ENCODE data around the gene CD109.

CD109 gene

GRCh38 chr6:73854998-73855718 is 159.2 kb downstream of the CD109 start:
- TF ChIP-seq CTCF (IDR thresholded peaks at IDR 0.05; ENCODE audit: low read depth, low read length), result peak; percentile 57
- peak; percentile 49 for DNase-seq (ENCODE audit: extremely low read depth, low read depth)

DNA sequence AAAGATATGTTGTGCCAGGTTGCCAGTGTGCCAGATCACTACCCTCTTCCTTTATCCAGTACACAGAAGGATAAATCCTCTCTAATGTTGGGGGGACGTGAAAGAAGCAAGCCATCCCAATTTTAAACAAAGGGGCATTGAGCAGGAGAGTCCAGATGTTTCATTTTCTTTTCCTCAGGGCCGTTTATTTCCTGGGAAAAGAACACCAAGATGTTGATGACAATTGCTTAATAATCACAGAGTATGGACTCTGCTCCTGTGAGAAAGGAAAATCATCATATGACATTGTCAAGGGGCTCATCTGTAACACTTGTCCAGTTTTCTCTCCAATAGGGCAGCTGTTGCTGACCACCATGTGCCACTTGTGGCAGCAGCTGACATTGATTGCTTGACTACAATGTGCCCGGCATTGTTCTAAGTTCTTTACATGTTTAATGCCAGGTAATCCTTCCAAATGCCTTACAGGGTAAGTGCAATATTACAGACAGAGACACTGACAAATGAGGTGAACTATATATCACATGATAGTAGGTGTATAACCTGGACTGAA is 161.4 kb downstream of the CD109 start:
- no peak for TF ChIP-seq CTCF (IDR thresholded peaks at IDR 0.05; ENCODE audit: low read depth, low read length)
- DNase-seq (ENCODE audit: extremely low read depth, low read depth), result no peak

DNA sequence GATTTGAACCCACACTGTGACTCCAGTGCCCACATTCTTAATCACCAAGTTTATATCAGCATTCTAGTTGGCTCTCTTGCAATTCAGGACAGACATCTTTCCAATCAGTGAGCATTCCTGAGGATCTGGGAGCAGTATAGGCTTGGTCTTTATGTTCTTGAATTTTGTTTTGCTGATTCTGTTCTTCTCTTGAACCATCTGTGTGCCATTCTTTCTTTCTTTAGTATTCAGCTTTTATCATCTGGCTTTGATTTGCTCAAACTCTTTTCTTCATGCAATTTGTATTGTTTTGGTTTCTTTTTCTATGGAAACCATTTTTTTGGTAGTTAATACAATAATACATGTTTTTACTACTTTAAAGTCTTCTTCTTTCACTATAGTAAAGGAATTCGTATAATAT is 162.4 kb downstream of the CD109 start:
- peak; percentile 5 for DNase-seq (ENCODE audit: extremely low read depth, low read depth)
- no peak for TF ChIP-seq CTCF (IDR thresholded peaks at IDR 0.05; ENCODE audit: low read depth, low read length)

DNA sequence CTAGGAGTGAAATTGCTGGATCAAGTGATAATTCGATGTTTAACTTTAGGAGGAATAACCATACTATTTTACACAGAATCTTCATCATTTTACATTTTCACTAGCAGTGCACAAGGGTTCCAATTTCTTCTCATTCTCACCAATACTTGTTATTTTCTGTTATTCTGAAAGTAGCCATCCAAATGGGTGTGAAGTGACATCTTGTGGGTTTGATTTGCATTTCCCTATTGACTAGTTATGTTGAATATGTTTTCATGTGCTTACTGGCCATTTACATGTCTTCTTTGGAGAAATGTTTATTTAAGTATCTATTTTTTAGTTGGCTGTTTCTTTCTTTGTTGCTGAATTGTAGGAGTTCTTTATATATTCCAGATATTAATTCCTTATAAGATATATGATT is 164.3 kb downstream of the CD109 start:
- no peak for DNase-seq (ENCODE audit: extremely low read depth, low read depth)

GRCh38 chr6:73866305-73866704 is 170.3 kb downstream of the CD109 start:
- no peak for TF ChIP-seq CTCF (IDR thresholded peaks at IDR 0.05; ENCODE audit: low read depth, low read length)
- DNase-seq (ENCODE audit: extremely low read depth, low read depth), result no peak

More for the DNA sequence above, 164.3 kb downstream of the CD109 start:
- no peak for TF ChIP-seq CTCF (IDR thresholded peaks at IDR 0.05; ENCODE audit: low read depth, low read length)

DNA sequence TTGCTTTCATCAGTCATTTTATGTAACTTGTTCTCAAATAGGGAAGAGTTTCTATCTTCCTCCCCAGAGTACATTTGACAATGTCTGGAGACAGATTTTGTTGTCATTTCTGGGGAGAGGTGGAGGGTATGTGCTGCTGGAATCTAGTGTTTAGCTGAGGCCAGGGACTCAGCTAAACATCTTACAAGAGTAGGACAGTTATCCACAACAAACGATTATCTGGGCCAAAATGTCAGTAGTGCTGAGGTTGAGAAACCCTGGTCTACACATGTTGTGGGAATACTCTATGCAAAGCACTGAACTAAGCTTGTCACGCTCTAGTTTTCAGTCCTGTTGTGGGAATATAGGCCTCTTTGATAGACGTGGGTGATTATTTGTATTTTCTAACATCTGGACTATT is 171.4 kb downstream of the CD109 start:
- TF ChIP-seq CTCF (IDR thresholded peaks at IDR 0.05; ENCODE audit: low read depth, low read length), result no peak
- DNase-seq (ENCODE audit: extremely low read depth, low read depth), result no peak

DNA sequence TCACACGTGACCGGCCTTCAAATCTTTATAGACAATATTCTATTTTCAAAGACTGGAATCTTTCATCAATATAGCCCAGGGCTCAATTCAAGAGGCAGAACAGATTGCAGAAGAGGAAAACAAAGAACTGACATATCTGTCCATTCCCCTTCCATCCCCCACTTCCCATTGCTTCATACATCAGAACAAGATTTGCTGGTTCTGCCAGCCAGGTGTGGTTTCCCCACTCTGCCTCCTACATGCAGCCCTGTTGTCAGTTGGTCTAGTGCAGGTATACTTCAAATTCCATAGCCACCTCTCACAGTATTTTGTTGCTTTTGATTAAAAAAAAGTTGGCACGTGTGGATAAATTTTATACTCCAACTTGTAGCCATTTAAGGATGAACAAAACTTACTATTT is 174.9 kb downstream of the CD109 start:
- no peak for TF ChIP-seq CTCF (IDR thresholded peaks at IDR 0.05; ENCODE audit: low read depth, low read length)
- DNase-seq (ENCODE audit: extremely low read depth, low read depth), result no peak

All from AG09319 (cell line).